ENCODE data around the gene DPP10. TPM values are rescaled to one million over a fixed set of nuclear protein-coding genes. Genes with fewer than 3 reads are reported as not detected.

The DPP10 gene
- total RNA-seq, 1 experiment from 2014 or later = not detected

GRCh38 chr2:115580784-115581183 is 1138.3 kb downstream of the DPP10 start:
- peaks cover 8% of the 10 kb centered on the region; the same call in 1 of the 2 replicates for H3K9me3 ChIP-seq (replicated peaks)
- H3K27me3 ChIP-seq (replicated peaks) = no peaks in the 10 kb centered on the region
- no peaks in the 10 kb centered on the region for H3K36me3 ChIP-seq
- H3K4me1 ChIP-seq (replicated peaks) = no peaks in the 10 kb centered on the region
- H3K27ac ChIP-seq = no peak overlapping the region
- no peak overlapping the region for H3K4me3 ChIP-seq
- no peak for DNase-seq (ENCODE audit: low read depth in 1 of 2, low spot score in 2 of 2)

GRCh38 chr2:115584507-115584906 is 1142.1 kb downstream of the DPP10 start:
- DNase-seq (ENCODE audit: low read depth in 1 of 2, low spot score in 2 of 2) = no peak
- H3K27ac ChIP-seq = no peak overlapping the region
- H3K4me1 ChIP-seq (replicated peaks) = no peaks in the 10 kb centered on the region
- H3K4me3 ChIP-seq = no peak overlapping the region
- H3K27me3 ChIP-seq (replicated peaks) = no peaks in the 10 kb centered on the region
- H3K9me3 ChIP-seq (replicated peaks) = peaks cover 8% of the 10 kb centered on the region; the same call in 1 of the 2 replicates
- H3K36me3 ChIP-seq = no peaks in the 10 kb centered on the region

GRCh38 chr2:115596659-115597375 is 1154.4 kb downstream of the DPP10 start:
- H3K9me3 ChIP-seq (replicated peaks) = no peaks in the 10 kb centered on the region
- no peak overlapping the region for H3K27ac ChIP-seq
- DNase-seq (ENCODE audit: low read depth in 1 of 2, low spot score in 2 of 2) = no peak
- H3K36me3 ChIP-seq = no peaks in the 10 kb centered on the region
- no peak overlapping the region for H3K4me3 ChIP-seq
- H3K27me3 ChIP-seq (replicated peaks) = no peaks in the 10 kb centered on the region
- no peaks in the 10 kb centered on the region for H3K4me1 ChIP-seq (replicated peaks)

- DNase-seq (ENCODE audit: low read depth in 1 of 2, low spot score in 2 of 2) = no peak
- H3K4me3 ChIP-seq = no peak overlapping the region
Observed at GRCh38 chr2:115603285-115603684, 1160.8 kb downstream of the DPP10 start.

GRCh38 chr2:115606350-115606749 is 1163.9 kb downstream of the DPP10 start:
- Histone ChIP-seq H3K4me1 (replicated peaks) (no peaks in the 10 kb centered on the region), H3K27me3 (replicated peaks) (no peaks in the 10 kb centered on the region), H3K9me3 (replicated peaks) (no peaks in the 10 kb centered on the region), H3K36me3 (no peaks in the 10 kb centered on the region), H3K4me3 (no peak overlapping the region), H3K27ac (no peak overlapping the region)
- DNase-seq (ENCODE audit: low read depth in 1 of 2, low spot score in 2 of 2) = no peak

More at GRCh38 chr2:115603285-115603684, 1160.8 kb downstream of the DPP10 start:
- Histone ChIP-seq H3K36me3 (no peaks in the 10 kb centered on the region), H3K27me3 (replicated peaks) (no peaks in the 10 kb centered on the region), H3K27ac (no peak overlapping the region), H3K4me1 (replicated peaks) (no peaks in the 10 kb centered on the region), H3K9me3 (replicated peaks) (no peaks in the 10 kb centered on the region)

DNA sequence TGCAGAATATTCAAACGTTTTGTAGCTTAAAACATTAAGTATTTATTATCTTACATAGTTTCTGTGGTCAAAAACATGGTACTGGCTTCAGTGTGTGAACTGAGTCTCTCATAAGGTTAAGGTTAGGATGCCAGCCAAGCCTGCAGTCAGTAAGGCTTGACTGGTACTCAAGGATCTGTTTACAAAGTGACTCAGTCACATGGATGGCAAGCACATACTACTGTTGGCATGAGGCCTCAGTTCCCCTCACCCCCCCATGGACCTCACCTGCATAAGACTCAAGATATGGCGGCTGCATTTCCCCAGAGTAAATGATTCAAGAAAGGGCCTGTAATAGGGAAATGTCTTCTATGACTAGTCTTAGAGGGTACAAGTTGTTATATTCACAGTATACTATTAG is 1167.5 kb downstream of the DPP10 start:
- H3K9me3 ChIP-seq (replicated peaks) = no peaks in the 10 kb centered on the region
- H3K27me3 ChIP-seq (replicated peaks) = no peaks in the 10 kb centered on the region
- no peak overlapping the region for H3K4me3 ChIP-seq
- no peaks in the 10 kb centered on the region for H3K4me1 ChIP-seq (replicated peaks)
- H3K27ac ChIP-seq = no peak overlapping the region
- no peaks in the 10 kb centered on the region for H3K36me3 ChIP-seq
- no peak for DNase-seq (ENCODE audit: low read depth in 1 of 2, low spot score in 2 of 2)

GRCh38 chr2:115610888-115611287 is 1168.4 kb downstream of the DPP10 start:
- Histone ChIP-seq H3K27ac (no peak overlapping the region), H3K9me3 (replicated peaks) (no peaks in the 10 kb centered on the region), H3K4me3 (no peak overlapping the region), H3K4me1 (replicated peaks) (no peaks in the 10 kb centered on the region), H3K27me3 (replicated peaks) (no peaks in the 10 kb centered on the region), H3K36me3 (no peaks in the 10 kb centered on the region)
- DNase-seq (ENCODE audit: low read depth in 1 of 2, low spot score in 2 of 2) = no peak

DNA sequence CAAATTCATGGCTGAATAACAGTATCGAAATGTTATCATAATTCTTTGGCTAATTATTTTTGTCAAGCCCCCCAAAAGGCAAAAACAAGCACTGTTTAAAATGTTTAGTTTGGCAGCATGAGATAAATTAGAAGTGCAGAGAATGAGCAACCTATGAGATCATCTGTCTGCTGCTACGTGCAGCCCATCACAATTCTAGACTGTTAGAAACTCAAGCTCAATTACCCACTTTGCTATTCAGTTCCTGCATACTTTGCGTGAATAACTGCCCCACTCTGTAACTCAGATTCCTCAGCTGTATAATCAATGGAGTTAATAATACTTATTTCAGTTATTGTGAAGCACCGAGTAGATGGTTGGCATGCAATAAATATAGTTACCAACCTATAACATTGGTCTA is 1181.9 kb downstream of the DPP10 start:
- Histone ChIP-seq H3K4me3 (no peak overlapping the region), H3K9me3 (replicated peaks) (peaks cover 4% of the 10 kb centered on the region), H3K4me1 (replicated peaks) (no peaks in the 10 kb centered on the region), H3K27me3 (replicated peaks) (no peaks in the 10 kb centered on the region), H3K36me3 (no peaks in the 10 kb centered on the region), H3K27ac (no peak overlapping the region)
- no peak for DNase-seq (ENCODE audit: low read depth in 1 of 2, low spot score in 2 of 2)

GRCh38 chr2:115634578-115634977 is 1192.1 kb downstream of the DPP10 start:
- H3K36me3 ChIP-seq = no peaks in the 10 kb centered on the region
- DNase-seq (ENCODE audit: low read depth in 1 of 2, low spot score in 2 of 2) = no peak
- no peaks in the 10 kb centered on the region for H3K27me3 ChIP-seq (replicated peaks)
- no peaks in the 10 kb centered on the region for H3K4me1 ChIP-seq (replicated peaks)
- H3K4me3 ChIP-seq = no peak overlapping the region
- H3K9me3 ChIP-seq (replicated peaks) = no peaks in the 10 kb centered on the region
- H3K27ac ChIP-seq = no peak overlapping the region

GRCh38 chr2:115635430-115635829 is 1193.0 kb downstream of the DPP10 start:
- no peaks in the 10 kb centered on the region for H3K4me1 ChIP-seq (replicated peaks)
- no peak overlapping the region for H3K4me3 ChIP-seq
- DNase-seq (ENCODE audit: low read depth in 1 of 2, low spot score in 2 of 2) = no peak
- H3K36me3 ChIP-seq = no peaks in the 10 kb centered on the region
- no peak overlapping the region for H3K27ac ChIP-seq
- H3K9me3 ChIP-seq (replicated peaks) = no peaks in the 10 kb centered on the region
- H3K27me3 ChIP-seq (replicated peaks) = no peaks in the 10 kb centered on the region

- no peak overlapping the region for H3K27ac ChIP-seq
- no peaks in the 10 kb centered on the region for H3K27me3 ChIP-seq (replicated peaks)
- no peak overlapping the region for H3K4me3 ChIP-seq
- no peak for DNase-seq (ENCODE audit: low read depth in 1 of 2, low spot score in 2 of 2)
- peaks cover 3% of the 10 kb centered on the region; the same call in 1 of the 2 replicates for H3K9me3 ChIP-seq (replicated peaks)
- no peaks in the 10 kb centered on the region for H3K4me1 ChIP-seq (replicated peaks)
- H3K36me3 ChIP-seq = no peaks in the 10 kb centered on the region
Observed at GRCh38 chr2:115649731-115650130, 1207.3 kb downstream of the DPP10 start.

- H3K4me1 ChIP-seq (replicated peaks) = no peaks in the 10 kb centered on the region
- H3K27ac ChIP-seq = no peak overlapping the region
- no peaks in the 10 kb centered on the region; the same call in 1 of the 2 replicates for H3K9me3 ChIP-seq (replicated peaks)
- no peaks in the 10 kb centered on the region for H3K36me3 ChIP-seq
- H3K27me3 ChIP-seq (replicated peaks) = no peaks in the 10 kb centered on the region
- DNase-seq (ENCODE audit: low read depth in 1 of 2, low spot score in 2 of 2) = no peak
- no peak overlapping the region for H3K4me3 ChIP-seq
Observed at GRCh38 chr2:115650827-115651226, 1208.4 kb downstream of the DPP10 start.

GRCh38 chr2:115652652-115653051 is 1210.2 kb downstream of the DPP10 start:
- H3K4me1 ChIP-seq (replicated peaks) = no peaks in the 10 kb centered on the region
- H3K36me3 ChIP-seq = no peaks in the 10 kb centered on the region
- no peak for DNase-seq (ENCODE audit: low read depth in 1 of 2, low spot score in 2 of 2)
- H3K27me3 ChIP-seq (replicated peaks) = no peaks in the 10 kb centered on the region
- H3K9me3 ChIP-seq (replicated peaks) = no peaks in the 10 kb centered on the region; the same call in 1 of the 2 replicates
- H3K4me3 ChIP-seq = no peak overlapping the region
- no peak overlapping the region for H3K27ac ChIP-seq

GRCh38 chr2:115654362-115654761 is 1211.9 kb downstream of the DPP10 start:
- Histone ChIP-seq H3K4me1 (replicated peaks) (no peaks in the 10 kb centered on the region), H3K27ac (no peak overlapping the region), H3K36me3 (no peaks in the 10 kb centered on the region), H3K4me3 (no peak overlapping the region), H3K27me3 (replicated peaks) (no peaks in the 10 kb centered on the region), H3K9me3 (replicated peaks) (no peaks in the 10 kb centered on the region)
- DNase-seq (ENCODE audit: low read depth in 1 of 2, low spot score in 2 of 2) = no peak

DNA sequence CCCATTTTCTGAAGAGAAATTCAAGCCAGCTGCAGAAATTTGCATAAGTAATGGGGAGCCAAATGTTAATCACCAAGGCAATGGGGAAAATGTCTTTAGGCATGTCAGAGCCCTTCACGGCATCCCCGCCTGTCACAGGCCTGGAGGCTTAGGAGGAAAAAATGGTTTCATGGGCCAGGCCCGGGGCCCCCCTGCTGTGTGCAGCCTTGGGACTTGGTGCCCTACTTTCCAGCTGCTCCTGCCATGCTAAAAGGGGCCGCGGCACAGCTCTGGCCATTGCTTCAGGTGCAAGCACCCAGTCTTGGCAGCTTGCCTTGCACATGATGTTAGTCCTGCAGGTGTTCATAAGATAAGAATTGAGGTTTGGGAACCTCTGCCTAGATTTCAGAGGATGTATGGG is 1235.7 kb downstream of the DPP10 start:
- no peaks in the 10 kb centered on the region for H3K36me3 ChIP-seq
- H3K4me1 ChIP-seq (replicated peaks) = no peaks in the 10 kb centered on the region
- H3K4me3 ChIP-seq = no peak overlapping the region
- peaks cover 12% of the 10 kb centered on the region; the same call in 1 of the 2 replicates for H3K9me3 ChIP-seq (replicated peaks)
- no peak overlapping the region for H3K27ac ChIP-seq
- H3K27me3 ChIP-seq (replicated peaks) = no peaks in the 10 kb centered on the region
- no peak for DNase-seq (ENCODE audit: low read depth in 1 of 2, low spot score in 2 of 2)
